Omental fat pad (tissue), 4 donors: ENCODE measurements around the gene UQCR10. TPM values are rescaled to one million over a fixed set of nuclear protein-coding genes. Genes with fewer than 3 reads are reported as not detected.

Experiments used
- ATAC-seq: fragments of 150-250 bp; one replicate; pipeline ENCODE4 v1.9.1; 2016; ENCODE audit warnings: mild to moderate bottlenecking, moderate library complexity; ENCODE audit not compliant: low FRiP score
- DNase-seq: peaks from one replicate; pipeline ENCODE4 v3.0.0-alpha.2; 2019; ENCODE audit warnings: low spot score
- total RNA-seq, 4 donors: library from RNA; depleted of rRNA; stranded (reverse); fragments of >200 nt; gene quantifications; one replicate each; pipeline ENCODE4 v1.1.0, GENCODE V29; 2016
- TF ChIP-seq, protein P1 (sequence below), 3 donors: fragments of 450-650 bp; IDR thresholded peaks; one replicate each; pipeline ENCODE4 v1.5.1; 2016 to 2017; ENCODE audit warnings: antibody characterized with exemption in 3 of 3, mild to moderate bottlenecking in 3 of 3, moderate library complexity in 2 of 3

Gene UQCR10
- total RNA-seq, 4 donors from 2014 or later = 47.3 to 73.6 (median 65.4) TPM

DNA sequence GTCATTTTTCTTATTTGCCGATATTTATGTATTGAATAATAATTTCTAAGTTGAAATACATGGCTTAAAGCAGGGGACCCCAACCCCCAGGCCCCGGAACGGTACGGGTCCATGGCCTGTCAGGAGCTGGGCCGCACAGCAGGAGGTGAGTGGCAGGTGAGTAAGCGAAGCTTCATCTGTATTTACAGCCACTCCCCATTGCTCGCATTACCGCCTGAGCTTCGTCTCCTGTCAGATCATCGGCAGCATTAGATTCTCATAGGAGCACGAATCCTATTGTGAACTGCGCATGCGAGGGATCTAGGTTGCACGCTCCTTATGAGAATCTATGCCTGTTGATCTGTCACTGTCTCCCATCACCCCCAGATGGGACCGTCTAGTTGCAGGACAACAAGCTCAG is 4.9 kb upstream of the UQCR10 start:
- ATAC-seq = no peak
- TF ChIP-seq, protein P1, sequence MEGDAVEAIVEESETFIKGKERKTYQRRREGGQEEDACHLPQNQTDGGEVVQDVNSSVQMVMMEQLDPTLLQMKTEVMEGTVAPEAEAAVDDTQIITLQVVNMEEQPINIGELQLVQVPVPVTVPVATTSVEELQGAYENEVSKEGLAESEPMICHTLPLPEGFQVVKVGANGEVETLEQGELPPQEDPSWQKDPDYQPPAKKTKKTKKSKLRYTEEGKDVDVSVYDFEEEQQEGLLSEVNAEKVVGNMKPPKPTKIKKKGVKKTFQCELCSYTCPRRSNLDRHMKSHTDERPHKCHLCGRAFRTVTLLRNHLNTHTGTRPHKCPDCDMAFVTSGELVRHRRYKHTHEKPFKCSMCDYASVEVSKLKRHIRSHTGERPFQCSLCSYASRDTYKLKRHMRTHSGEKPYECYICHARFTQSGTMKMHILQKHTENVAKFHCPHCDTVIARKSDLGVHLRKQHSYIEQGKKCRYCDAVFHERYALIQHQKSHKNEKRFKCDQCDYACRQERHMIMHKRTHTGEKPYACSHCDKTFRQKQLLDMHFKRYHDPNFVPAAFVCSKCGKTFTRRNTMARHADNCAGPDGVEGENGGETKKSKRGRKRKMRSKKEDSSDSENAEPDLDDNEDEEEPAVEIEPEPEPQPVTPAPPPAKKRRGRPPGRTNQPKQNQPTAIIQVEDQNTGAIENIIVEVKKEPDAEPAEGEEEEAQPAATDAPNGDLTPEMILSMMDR (IDR thresholded peaks at IDR 0.05) = no peak
- no peak for DNase-seq

DNA sequence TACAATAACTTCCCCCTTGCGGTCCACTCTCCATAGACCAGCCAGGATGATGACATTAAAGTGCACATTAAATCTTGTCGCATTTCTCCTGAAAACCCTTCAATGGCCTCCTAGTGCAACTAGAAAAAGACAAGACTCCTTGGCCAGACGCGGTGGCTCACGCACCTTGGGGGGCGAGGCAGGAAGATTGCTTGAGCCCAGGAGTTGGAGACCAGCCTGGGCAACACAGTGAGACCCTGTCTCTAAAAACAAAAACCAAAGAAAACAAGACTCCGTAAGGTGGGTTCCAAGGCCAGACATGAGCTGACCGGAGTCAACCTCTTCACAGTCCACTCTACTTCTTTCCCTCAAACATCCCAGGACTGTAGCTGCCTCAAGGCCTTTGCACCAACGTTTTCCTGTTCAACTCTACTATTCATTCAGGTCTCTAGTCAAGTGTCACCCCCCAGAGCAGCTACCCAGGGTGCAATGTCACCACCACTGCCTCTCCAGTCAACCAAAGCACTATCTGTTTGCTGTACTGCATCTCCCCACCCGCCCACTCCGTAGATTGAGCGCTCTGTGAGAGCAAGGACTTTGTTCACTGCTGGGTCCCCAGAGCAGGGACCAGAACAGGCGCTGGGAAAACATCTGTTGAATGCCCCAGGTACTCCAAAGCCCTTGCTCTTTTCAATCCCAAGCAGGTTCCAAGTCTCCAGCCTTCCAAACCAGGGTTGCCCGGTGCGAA is 1.1 kb upstream of the UQCR10 start:
- ATAC-seq = peak; percentile 3
- TF ChIP-seq, protein P1 (IDR thresholded peaks at IDR 0.05) = no peak
- no peak for DNase-seq

DNA sequence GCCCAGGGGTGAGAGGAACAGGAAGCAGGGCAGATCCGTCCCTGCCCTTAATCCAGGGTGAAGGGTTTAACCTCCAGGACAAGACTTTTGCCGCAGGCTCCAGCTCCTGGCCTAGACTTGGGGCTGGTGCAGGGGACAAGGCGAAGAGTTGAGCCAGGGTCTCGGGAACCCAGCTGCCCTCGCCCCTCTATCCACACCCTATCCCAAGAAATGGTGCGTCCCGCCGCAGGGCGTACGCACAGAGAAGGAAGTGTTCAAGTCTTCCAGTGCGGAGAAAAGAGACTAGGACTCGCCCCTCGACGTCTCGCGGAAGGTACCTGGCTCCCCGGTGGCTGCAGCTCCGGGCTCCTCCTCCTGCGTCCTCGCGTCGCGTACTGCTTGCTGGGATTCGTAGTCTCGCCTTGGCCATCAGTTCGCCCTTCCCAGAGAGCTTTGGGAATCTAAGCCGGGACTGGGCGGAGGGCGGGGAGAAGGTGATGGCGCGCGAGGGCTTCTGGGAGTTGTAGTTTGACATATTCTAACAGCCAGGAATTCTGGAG is 468 bp upstream of the UQCR10 start, which contains the start of gene ZMAT5:
ZMAT5 (minus strand) TSS at position 376 of the 539 bp plus-strand sequence. CDS start 18,463 bp downstream, outside the sequence.
- DNase-seq (peak; percentile 69), ATAC-seq (peak; percentile 98)
- TF ChIP-seq, protein P1 (IDR thresholded peaks at IDR 0.05) = no peak

DNA sequence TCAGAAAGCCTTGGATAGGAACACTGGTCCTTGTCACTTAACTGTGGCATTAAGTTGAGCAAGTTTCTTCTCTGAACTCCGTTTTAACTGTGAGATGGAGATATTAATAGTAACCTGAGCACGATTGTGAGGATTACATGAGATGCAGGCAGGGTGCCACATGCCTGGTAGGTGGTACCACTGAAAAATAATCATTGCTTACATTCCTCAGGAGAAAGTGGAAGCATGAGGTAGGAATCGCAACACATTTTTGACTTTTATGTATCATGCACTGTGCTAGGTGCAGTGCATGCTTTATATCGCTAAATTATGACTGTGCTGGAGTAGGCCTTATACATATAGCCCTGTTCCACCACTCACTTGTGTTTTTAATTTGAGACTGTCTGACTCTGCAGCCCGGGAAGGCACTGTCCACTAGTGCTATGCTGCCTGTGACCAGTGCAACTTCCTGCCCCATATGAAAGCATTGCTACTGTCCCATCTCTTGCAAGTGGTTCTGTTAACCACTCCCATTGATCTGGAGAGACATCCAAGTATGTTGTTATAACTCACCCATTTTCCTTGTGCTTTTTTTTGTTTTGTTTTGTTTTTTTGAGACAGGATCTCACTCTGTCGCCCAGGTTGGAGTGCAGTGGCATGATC is 1.0 kb downstream of the UQCR10 start:
- no peak for DNase-seq
- TF ChIP-seq, protein P1 (IDR thresholded peaks at IDR 0.05) = no peak
- ATAC-seq = no peak

DNA sequence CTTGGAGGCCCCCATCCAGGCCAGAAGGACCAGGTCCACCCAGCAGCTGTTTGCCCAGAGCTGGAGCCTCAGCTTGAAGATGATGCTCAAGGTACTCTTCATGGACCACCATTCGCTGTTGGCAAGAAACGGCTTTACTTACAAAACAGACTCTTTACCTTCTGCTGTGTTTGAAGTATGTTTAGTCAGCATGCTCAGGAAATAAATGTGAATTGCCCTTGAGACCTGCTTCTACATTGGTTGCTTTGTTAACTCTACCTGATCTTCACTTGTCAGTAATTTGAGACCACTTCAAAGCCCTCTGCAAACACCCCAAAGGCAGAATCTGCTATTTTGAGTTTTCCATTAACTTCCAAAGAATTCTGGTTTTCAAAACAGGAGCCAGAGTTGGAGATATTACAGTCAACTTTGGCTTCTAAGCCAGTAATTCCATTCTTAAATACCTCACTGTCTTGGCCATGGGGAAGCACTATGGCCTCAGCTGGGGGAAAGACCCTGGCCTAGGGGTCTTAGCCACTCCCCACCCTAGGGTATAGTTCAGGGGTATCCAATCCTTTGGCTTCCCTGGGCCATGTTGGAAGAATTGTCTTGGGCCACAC is 2.7 kb downstream of the UQCR10 start:
- DNase-seq (no peak), ATAC-seq (no peak)
- TF ChIP-seq, protein P1 (IDR thresholded peaks at IDR 0.05) = no peak

DNA sequence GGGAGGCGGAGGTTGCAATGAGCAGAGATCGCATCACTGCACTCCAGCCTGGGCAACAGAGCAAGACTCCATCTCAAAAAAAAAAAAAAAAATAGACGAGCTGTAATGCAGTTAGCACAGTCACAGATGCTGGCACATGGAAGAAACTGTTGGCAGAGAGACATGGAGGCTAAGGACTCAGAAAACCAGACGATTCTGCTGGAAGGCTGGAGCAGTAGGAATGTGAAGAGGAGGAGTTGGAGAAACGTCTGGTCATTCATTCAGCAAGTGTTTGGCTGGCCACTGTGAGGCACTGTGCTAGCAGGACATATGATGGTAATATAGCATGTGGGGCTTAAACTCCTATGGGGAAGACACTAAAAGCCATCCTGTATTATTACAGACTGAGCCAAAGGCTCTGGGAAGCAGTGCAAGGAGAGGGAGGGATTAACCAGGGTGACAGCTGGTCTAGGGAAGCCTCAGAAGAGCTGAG is 5.0 kb downstream of the UQCR10 start:
- ATAC-seq (peak; percentile 53), DNase-seq (no peak)
- TF ChIP-seq, protein P1 (IDR thresholded peaks at IDR 0.05) = no peak
